ENCODE results near the gene PPP1R13B.

DNA sequence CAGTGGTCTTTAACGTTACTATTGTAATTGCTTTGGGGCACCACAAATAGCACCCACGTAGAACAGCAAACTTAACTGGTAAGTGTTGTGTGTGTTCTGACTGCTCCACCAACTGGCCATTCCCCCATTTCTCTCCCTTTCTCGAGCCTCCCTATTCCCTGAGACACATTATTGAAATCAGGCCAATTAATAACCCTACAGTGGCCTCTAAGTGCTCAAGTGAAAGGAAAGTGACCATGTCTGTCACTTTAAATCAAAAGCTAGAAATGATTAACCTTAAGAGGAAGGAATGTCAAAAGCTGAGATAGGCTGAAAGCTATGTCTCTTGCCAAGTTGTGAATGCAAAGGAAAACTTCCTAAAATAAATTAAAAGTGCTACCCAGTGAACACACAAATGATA is 22.3 kb downstream of the PPP1R13B start:
- TF ChIP-seq CTCF (IDR thresholded peaks at IDR 0.05; ENCODE audit: low read depth, low read length) (no peak), MYC (IDR thresholded peaks at IDR 0.05; ENCODE audit: low read depth, low read length) (no peak), POLR2A (IDR thresholded peaks at IDR 0.05; ENCODE audit: extremely low read depth, insufficient read length) (no peak), MAX (IDR thresholded peaks at IDR 0.05; ENCODE audit: low read depth, low read length) (no peak)

All from NB4 (cell line).